HCT116 (cell line): ENCODE results near the gene KIF26A. TPM values are rescaled to one million over a fixed set of nuclear protein-coding genes. Genes with fewer than 3 reads are reported as not detected.
A peak's percentile ranks its signal among the peaks of the same experiment; 100 is the strongest.

ENCODE experiments used
- ATAC-seq: fragments of 200-7000 bp; cut with Tn5 transposase; 2 replicates; pipeline ENCODE4 v1.9.1; 2020; ENCODE audit warnings: mild to moderate bottlenecking, moderate library complexity
- BruUV-seq: library from RNA; stranded (reverse); fragments of 400-500 nt; replicated peaks from 2 replicates; lab custom pipeline; 2021; lab: Mats Ljungman, UMichigan
- CTCF ChIA-PET: fragments of 300-600 bp; sonication (Branson Sonifier 250); formaldehyde crosslinking; loops from one replicate; lab custom pipeline; 2021; ENCODE audit warnings: antibody characterized with exemption; lab: Charles Lee
- POLR2A ChIA-PET: fragments of 300-600, 350-600 bp; sonication (Branson Sonifier 250); formaldehyde crosslinking; loops from one replicate; lab custom pipeline; 2021; ENCODE audit warnings: antibody characterized with exemption; lab: Charles Lee
- RAD21 ChIA-PET, 2 experiments: fragments of 300-600 bp; sonication (Branson Sonifier 250); formaldehyde crosslinking; loops; one replicate each; lab custom pipeline; 2023; ENCODE audit warnings: low total read pairs in 2 of 2; ENCODE audit not compliant: uncharacterized antibody in 2 of 2, unreplicated experiment in 2 of 2, low non-redundant PET in 1 of 2; lab: Charles Lee
- DNase-seq: peaks from one replicate; pipeline ENCODE4 v3.0.0-alpha.2; 2010; ENCODE audit warnings: low read depth, low spot score
- H2AFZ ChIP-seq: fragments of 200-600 bp; shearing (Covaris generic), sonication (generic); 2 replicates; pipeline ENCODE4 v1.6.1; 2017; ENCODE audit warnings: low read depth, mixed run types, mixed read lengths, antibody characterized with exemption, low read length; ENCODE audit not compliant: poor library complexity, severe bottlenecking
- H3K27ac ChIP-seq: 2 replicates; pipeline ENCODE4 v1.5.1; 2012; ENCODE audit warnings: low read depth, low read length
- H3K27me3 ChIP-seq: fragments of 200-600 bp; sonication (generic); 2 replicates; pipeline ENCODE4 v1.6.1; 2016; ENCODE audit warnings: mixed run types, low read length, mixed read lengths; ENCODE audit not compliant: insufficient read depth
- H3K36me3 ChIP-seq, 2 experiments: fragments of 200-500 bp in 1 of 2; fragments of 200-600 bp in 1 of 2; sonication (Bioruptor generic) in 1 of 2; sonication (generic) in 1 of 2; 2 replicates each; pipeline versions ENCODE4 v1.5.1 to v1.6.1; 2014 to 2016; ENCODE audit warnings: low read length in 2 of 2, inconsistent platforms in 1 of 2, mixed read lengths in 1 of 2, mixed run types in 1 of 2; ENCODE audit not compliant: insufficient read depth in 2 of 2, control insufficient read depth in 1 of 2
- H3K4me1 ChIP-seq, 2 experiments: fragments of 200-600 bp in 1 of 2; sonication (generic) in 1 of 2; 2 replicates each; pipeline versions ENCODE4 v1.5.1 to v1.6.1; 2012 to 2017; ENCODE audit warnings: low read length in 2 of 2, inconsistent platforms in 1 of 2, mild to moderate bottlenecking in 1 of 2, mixed read lengths in 1 of 2, mixed run types in 1 of 2, moderate library complexity in 1 of 2; ENCODE audit not compliant: insufficient read depth in 2 of 2, control insufficient read depth in 1 of 2
- H3K4me2 ChIP-seq: fragments of 200-600 bp; sonication (generic); 2 replicates; pipeline ENCODE4 v1.6.1; 2017; ENCODE audit warnings: mixed run types, low read length, mixed read lengths
- H3K4me3 ChIP-seq, 2 experiments: fragments of 200-600 bp in 1 of 2; sonication (generic) in 1 of 2; replicated peaks in 1 of 2; 2 replicates each; pipeline ENCODE4 v1.5.1; 2011 to 2016; ENCODE audit warnings: low read length in 2 of 2, control low read depth in 1 of 2, low read depth in 1 of 2, mild to moderate bottlenecking in 1 of 2, mixed read lengths in 1 of 2, mixed run types in 1 of 2
- H3K79me2 ChIP-seq: fragments of 200-600 bp; sonication (generic); 2 replicates; pipeline ENCODE4 v1.6.1; 2017; ENCODE audit warnings: mild to moderate bottlenecking, mixed run types, low read length, moderate library complexity, mixed read lengths; ENCODE audit not compliant: insufficient read depth
- H3K9ac ChIP-seq: fragments of 200-600 bp; sonication (generic); 2 replicates; pipeline ENCODE4 v1.6.1; 2016; ENCODE audit warnings: low read length, mixed read lengths
- H3K9me2 ChIP-seq: fragments of 200-600 bp; sonication (generic), shearing (Covaris generic); 2 replicates; pipeline ENCODE4 v1.6.1; 2017; ENCODE audit warnings: mixed run types, mild to moderate bottlenecking, moderate library complexity; ENCODE audit not compliant: insufficient read depth
- H3K9me3 ChIP-seq, 2 experiments: fragments of 200-500 bp in 1 of 2; fragments of 200-600 bp in 1 of 2; sonication (Bioruptor generic) in 1 of 2; sonication (generic) in 1 of 2; 2 replicates each; pipeline ENCODE4 v1.6.1; 2014 to 2017; ENCODE audit warnings: low read length in 2 of 2, mixed read lengths in 2 of 2, inconsistent platforms in 1 of 2, low read depth in 1 of 2, mild to moderate bottlenecking in 1 of 2, mixed run types in 1 of 2, moderate library complexity in 1 of 2; ENCODE audit not compliant: control insufficient read depth in 1 of 2, insufficient read depth in 1 of 2
- H4K20me1 ChIP-seq: fragments of 200-600 bp; sonication (generic), shearing (Covaris generic); 2 replicates; pipeline ENCODE4 v1.6.1; 2017; ENCODE audit warnings: mixed run types, mild to moderate bottlenecking, moderate library complexity; ENCODE audit not compliant: insufficient read depth
- CEBPB ChIP-seq: IDR thresholded peaks from 2 replicates; pipeline ENCODE4 v1.6.1; 2012; ENCODE audit warnings: low read depth
- EZH2 ChIP-seq: fragments of 200-600 bp; sonication (generic); IDR thresholded peaks from 2 replicates; pipeline ENCODE4 v1.6.1; 2017; ENCODE audit warnings: antibody characterized with exemption, mixed run types
- SRF ChIP-seq: IDR thresholded peaks from 2 replicates; pipeline ENCODE4 v1.6.1; 2012; ENCODE audit warnings: low read depth
- YY1 ChIP-seq: IDR thresholded peaks from 2 replicates; pipeline ENCODE4 v1.6.1; 2011; ENCODE audit warnings: low read length, low read depth, moderate library complexity, mild to moderate bottlenecking; ENCODE audit not compliant: insufficient replicate concordance; ENCODE audit errors: extremely low read depth
- ZNF274 ChIP-seq: fragments of 200-500 bp; sonication (Bioruptor generic); IDR thresholded peaks from 2 replicates; pipeline ENCODE4 v1.6.1; 2014; ENCODE audit warnings: mild to moderate bottlenecking, low read depth, low read length, inconsistent platforms
- intact Hi-C: fragments of 100-400 bp; cut with micrococcal nuclease; formaldehyde crosslinking; loops from 2 replicates; pipeline ENCODE4 v1.10.0; 2022
- total RNA-seq: library from RNA; stranded (reverse); gene quantifications from one replicate; pipeline ENCODE4 v1.2.1, GENCODE V29; 2021; ENCODE audit not compliant: unreplicated experiment
- TF ChIP-seq, protein P1 (sequence below), 3 experiments: fragments of 200-600 bp in 1 of 3; sonication (generic) in 1 of 3; IDR thresholded peaks in 2 of 3; conservative IDR thresholded peaks in 1 of 3; 2 replicates each; pipeline ENCODE4 v1.5.1; 2012 to 2017; ENCODE audit warnings: low read depth in 2 of 3, low read length in 2 of 3, antibody characterized with exemption in 1 of 3, borderline replicate concordance in 1 of 3, control low read depth in 1 of 3, mild to moderate bottlenecking in 1 of 3, mixed read lengths in 1 of 3, mixed run types in 1 of 3, moderate library complexity in 1 of 3; ENCODE audit not compliant: insufficient read depth in 1 of 3

The KIF26A gene
- total RNA-seq, 1 experiment from 2014 or later: 10.2 TPM

DNA sequence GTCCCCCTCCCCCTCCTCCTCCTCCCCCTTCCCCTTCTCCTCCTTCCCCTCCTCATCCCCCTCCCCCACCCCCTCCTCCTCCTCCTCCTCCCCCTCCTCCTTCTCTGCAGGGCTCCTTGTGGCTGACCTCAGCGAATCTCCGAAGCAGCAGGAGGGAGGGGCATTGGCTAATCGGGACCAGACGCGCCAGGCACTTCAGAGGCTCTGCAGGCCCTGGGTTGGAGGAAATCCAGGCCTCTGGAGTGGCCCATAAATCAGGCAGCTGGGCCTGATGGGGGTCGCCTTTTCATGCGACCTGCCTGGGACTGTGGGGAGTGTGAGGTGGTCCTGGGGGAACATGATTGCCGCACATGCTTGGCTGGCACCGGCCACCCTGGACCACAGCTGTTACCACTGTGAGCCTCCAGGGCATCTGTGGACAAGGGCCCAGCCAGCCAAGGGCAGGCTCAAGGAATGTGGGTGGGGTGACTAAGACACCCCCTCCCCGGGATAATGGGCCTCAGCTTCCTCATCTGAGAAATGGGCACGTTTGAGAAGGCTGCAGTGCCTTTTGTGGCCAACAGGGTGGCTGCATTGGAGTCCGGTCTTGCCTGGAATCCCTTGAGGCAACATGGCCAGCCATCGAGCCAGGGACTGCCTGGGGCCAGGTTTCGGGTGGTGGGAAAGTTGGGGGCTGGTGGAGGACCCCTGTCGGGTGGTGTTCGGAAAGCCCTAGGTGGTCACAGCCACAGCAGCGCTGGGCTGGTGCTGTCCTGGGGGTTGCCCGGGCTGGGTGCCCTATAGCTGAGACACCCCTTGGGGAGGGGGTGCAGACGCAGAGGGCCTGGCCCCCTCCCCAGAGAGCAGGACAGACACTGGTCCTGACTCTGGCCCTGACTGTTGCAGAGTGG, 12.0 kb downstream of the KIF26A start:
- H3K4me3 ChIP-seq: no peak overlapping the region
- intact Hi-C loops: no loop called here
- no TSS peak for BruUV-seq
- H3K36me3 ChIP-seq: no peaks in the 10 kb centered on the region; a peak in 1 of 4 replicates
- CTCF ChIA-PET: no interaction called here
- no peaks in the 10 kb centered on the region for H3K9me3 ChIP-seq
- no peak overlapping the region for H2AFZ ChIP-seq
- H3K4me2 ChIP-seq: 0 out of 2 replicates have a peak overlapping the region, but pooled peaks have one; percentile 27
- DNase-seq (no peak), ATAC-seq (peak; percentile 43)
- no peaks in the 10 kb centered on the region for H4K20me1 ChIP-seq
- POLR2A ChIA-PET: no interaction called here
- H3K4me1 ChIP-seq: peaks cover 11 to 18% of the 10 kb centered on the region in 2 experiments
- no peaks in the 10 kb centered on the region for H3K9me2 ChIP-seq
- RAD21 ChIA-PET: no interaction called here
- H3K79me2 ChIP-seq: peaks cover 20% of the 10 kb centered on the region; the same call in 1 of the 2 replicates
- H3K9ac ChIP-seq: no peak overlapping the region
- H3K27ac ChIP-seq: peak overlapping the region; percentile 38; the same call in 1 of the 2 replicates
- no peaks in the 10 kb centered on the region for H3K27me3 ChIP-seq
- TF ChIP-seq, protein P1, sequence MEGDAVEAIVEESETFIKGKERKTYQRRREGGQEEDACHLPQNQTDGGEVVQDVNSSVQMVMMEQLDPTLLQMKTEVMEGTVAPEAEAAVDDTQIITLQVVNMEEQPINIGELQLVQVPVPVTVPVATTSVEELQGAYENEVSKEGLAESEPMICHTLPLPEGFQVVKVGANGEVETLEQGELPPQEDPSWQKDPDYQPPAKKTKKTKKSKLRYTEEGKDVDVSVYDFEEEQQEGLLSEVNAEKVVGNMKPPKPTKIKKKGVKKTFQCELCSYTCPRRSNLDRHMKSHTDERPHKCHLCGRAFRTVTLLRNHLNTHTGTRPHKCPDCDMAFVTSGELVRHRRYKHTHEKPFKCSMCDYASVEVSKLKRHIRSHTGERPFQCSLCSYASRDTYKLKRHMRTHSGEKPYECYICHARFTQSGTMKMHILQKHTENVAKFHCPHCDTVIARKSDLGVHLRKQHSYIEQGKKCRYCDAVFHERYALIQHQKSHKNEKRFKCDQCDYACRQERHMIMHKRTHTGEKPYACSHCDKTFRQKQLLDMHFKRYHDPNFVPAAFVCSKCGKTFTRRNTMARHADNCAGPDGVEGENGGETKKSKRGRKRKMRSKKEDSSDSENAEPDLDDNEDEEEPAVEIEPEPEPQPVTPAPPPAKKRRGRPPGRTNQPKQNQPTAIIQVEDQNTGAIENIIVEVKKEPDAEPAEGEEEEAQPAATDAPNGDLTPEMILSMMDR (IDR thresholded peaks at IDR 0.05 in 2 of 3, conservative IDR thresholded peaks at IDR 0.05 in 1 of 3; ENCODE audit: borderline replicate concordance in 1 of 3, insufficient read depth in 1 of 3, low read depth in 2 of 3, low read length in 2 of 3): peak in 2 of 3 experiments; percentile 53 to 60; a peak in 4 of 6 replicates
- TF ChIP-seq ZNF274: no peak

DNA sequence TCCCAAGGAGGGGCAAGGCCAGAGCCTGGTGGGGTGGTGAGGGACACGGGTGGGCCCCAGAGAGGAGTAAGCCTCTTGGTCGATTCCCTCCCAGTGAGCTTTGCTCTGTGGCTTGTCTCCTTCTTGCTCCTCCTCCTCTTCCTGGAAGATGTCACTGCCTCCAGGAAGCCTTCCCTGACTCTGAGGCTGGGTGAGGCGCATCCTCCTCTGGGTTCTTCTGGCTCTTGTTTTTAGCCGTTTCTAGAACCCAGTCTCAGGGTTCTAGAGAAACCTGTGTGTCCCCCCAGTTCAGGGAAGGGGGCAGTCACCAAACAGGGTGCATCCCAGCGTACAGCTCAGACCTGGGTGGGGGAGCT, 12.6 kb downstream of the KIF26A start:
- Histone ChIP-seq H3K9me3 (no peaks in the 10 kb centered on the region), H3K27ac (no peak overlapping the region)

More for the DNA sequence above, 12.6 kb downstream of the KIF26A start:
- POLR2A ChIA-PET: no interaction called here
- no peak overlapping the region for H2AFZ ChIP-seq
- BruUV-seq: no TSS peak
- H3K4me2 ChIP-seq: no peak overlapping the region
- RAD21 ChIA-PET: no interaction called here
- TF ChIP-seq EZH2 (no peak), CEBPB (no peak), SRF (no peak), YY1 (no peak)
- intact Hi-C loops: no loop called here
- no peaks in the 10 kb centered on the region; a peak in 1 of 4 replicates for H3K36me3 ChIP-seq
- H3K4me3 ChIP-seq: no peak overlapping the region
- CTCF ChIA-PET: no interaction called here
- H3K79me2 ChIP-seq: peaks cover 18% of the 10 kb centered on the region; the same call in 1 of the 2 replicates
- DNase-seq (no peak), ATAC-seq (no peak)
- no peak overlapping the region for H3K9ac ChIP-seq
- H3K4me1 ChIP-seq: peaks cover 11 to 18% of the 10 kb centered on the region in 2 experiments
- no peaks in the 10 kb centered on the region for H3K9me2 ChIP-seq
- no peaks in the 10 kb centered on the region for H4K20me1 ChIP-seq
- H3K27me3 ChIP-seq: no peaks in the 10 kb centered on the region
